ENCODE data around the gene SEPTIN2.
"Not testable (repeated sequence)": the region's sequence is repeated elsewhere in the genome, so short reads cannot be mapped to it uniquely, and the experiment has no call there.

The SEPTIN2 gene

GRCh38 chr2:241315879-241316631 lies at the start of gene SEPTIN2:
SEPTIN2 (plus strand) TSS chr2:241315925; CDS start chr2:241324233, 8,308 bp downstream.
- in situ Hi-C loops (cut with HindIII; ENCODE audit: low sequenced_read_pairs): no loop called here

GRCh38 chr2:241267249-241268067 lies 48.3 kb upstream of the SEPTIN2 start:
- in situ Hi-C loops (cut with HindIII; ENCODE audit: low sequenced_read_pairs): no loop called here

GRCh38 chr2:241268306-241268705 lies 47.4 kb upstream of the SEPTIN2 start:
- in situ Hi-C loops (cut with HindIII; ENCODE audit: low sequenced_read_pairs): no loop called here

- in situ Hi-C loops (cut with HindIII; ENCODE audit: low sequenced_read_pairs): no loop called here
These were observed 46.8 kb upstream of the SEPTIN2 start for GRCh38 chr2:241268716-241269445.

- in situ Hi-C loops (cut with HindIII; ENCODE audit: low sequenced_read_pairs): no loop called here
These were observed 45.8 kb upstream of the SEPTIN2 start for GRCh38 chr2:241269707-241270520.

- in situ Hi-C loops (cut with HindIII; ENCODE audit: low sequenced_read_pairs): no loop called here
These were observed 45.2 kb upstream of the SEPTIN2 start for GRCh38 chr2:241270531-241270930.

- in situ Hi-C loops (cut with HindIII; ENCODE audit: low sequenced_read_pairs): no loop called here
These were observed 43.9 kb upstream of the SEPTIN2 start for GRCh38 chr2:241271706-241272302.

GRCh38 chr2:241272303-241273209 lies 43.2 kb upstream of the SEPTIN2 start:
- in situ Hi-C loops (cut with HindIII; ENCODE audit: low sequenced_read_pairs): no loop called here

GRCh38 chr2:241273210-241274020 lies 42.3 kb upstream of the SEPTIN2 start:
- in situ Hi-C loops (cut with HindIII; ENCODE audit: low sequenced_read_pairs): no loop called here

GRCh38 chr2:241274127-241274526 lies 41.6 kb upstream of the SEPTIN2 start:
- in situ Hi-C loops (cut with HindIII; ENCODE audit: low sequenced_read_pairs): no loop called here

GRCh38 chr2:241275504-241275903 lies 40.2 kb upstream of the SEPTIN2 start:
- in situ Hi-C loops (cut with HindIII; ENCODE audit: low sequenced_read_pairs): no loop called here

- in situ Hi-C loops (cut with HindIII; ENCODE audit: low sequenced_read_pairs): no loop called here
These were observed 39.8 kb upstream of the SEPTIN2 start for GRCh38 chr2:241275910-241276309.

GRCh38 chr2:241278306-241278705 lies 37.4 kb upstream of the SEPTIN2 start:
- in situ Hi-C loops (cut with HindIII; ENCODE audit: low sequenced_read_pairs): not testable (repeated sequence)

GRCh38 chr2:241279413-241279812 lies 36.3 kb upstream of the SEPTIN2 start:
- in situ Hi-C loops (cut with HindIII; ENCODE audit: low sequenced_read_pairs): no loop called here

- in situ Hi-C loops (cut with HindIII; ENCODE audit: low sequenced_read_pairs): no loop called here
These were observed 35.9 kb upstream of the SEPTIN2 start for GRCh38 chr2:241279828-241280227.

GRCh38 chr2:241280291-241280690 lies 35.4 kb upstream of the SEPTIN2 start:
- in situ Hi-C loops (cut with HindIII; ENCODE audit: low sequenced_read_pairs): no loop called here

GRCh38 chr2:241282555-241282954 lies 33.2 kb upstream of the SEPTIN2 start:
- in situ Hi-C loops (cut with HindIII; ENCODE audit: low sequenced_read_pairs): no loop called here

GRCh38 chr2:241285596-241285995 lies 30.1 kb upstream of the SEPTIN2 start:
- in situ Hi-C loops (cut with HindIII; ENCODE audit: low sequenced_read_pairs): no loop called here
